WTC11 (cell line): ENCODE measurements around the gene PARD3B. TPM values are rescaled to one million over a fixed set of nuclear protein-coding genes. Genes with fewer than 3 reads are reported as not detected.

Source experiments
- ATAC-seq: fragments of 200-7000 bp; cut with Tn5 transposase; 2 replicates; pipeline ENCODE4 v1.10.0; 2021; ENCODE audit warnings: mild to moderate bottlenecking, moderate library complexity
- CTCF ChIA-PET: fragments of 300-600 bp; sonication (Branson Sonifier 250); formaldehyde crosslinking; loops from one replicate; lab custom pipeline; 2021; ENCODE audit warnings: antibody characterized with exemption; lab: Charles Lee
- POLR2A ChIA-PET: fragments of 350-600 bp; sonication (Branson Sonifier 250); formaldehyde crosslinking; loops from one replicate; lab custom pipeline; 2021; ENCODE audit warnings: antibody characterized with exemption; lab: Charles Lee
- DNase-seq: peaks from one replicate; pipeline ENCODE4 v3.0.0; 2021; ENCODE audit warnings: low spot score
- H3K27ac Mint-ChIP-seq: 2 replicates; pipeline ENCODE4 v1.8.0; 2021; ENCODE audit warnings: mixed read lengths
- H3K27me3 Mint-ChIP-seq: 2 replicates; pipeline ENCODE4 v1.8.0; 2021; ENCODE audit warnings: low read depth, mild to moderate bottlenecking, moderate library complexity, mixed read lengths
- H3K36me3 Mint-ChIP-seq: 2 replicates; pipeline ENCODE4 v1.8.0; 2021; ENCODE audit warnings: mixed read lengths
- H3K4me1 Mint-ChIP-seq: 2 replicates; pipeline ENCODE4 v1.8.0; 2022; ENCODE audit warnings: mixed read lengths
- H3K4me3 Mint-ChIP-seq: 2 replicates; pipeline ENCODE4 v1.8.0; 2021; ENCODE audit warnings: mild to moderate bottlenecking, moderate library complexity, mixed read lengths
- H3K9me3 Mint-ChIP-seq: 2 replicates; pipeline ENCODE4 v1.8.0; 2021; ENCODE audit warnings: mixed read lengths
- E2F4 ChIP-seq: sonication (generic); formaldehyde crosslinking; IDR thresholded peaks from 2 replicates; pipeline ENCODE4 v1.8.1; 2022; ENCODE audit warnings: low read depth, mild to moderate bottlenecking, moderate library complexity, missing genetic modification reagents, borderline replicate concordance
- RELA ChIP-seq: sonication (generic); formaldehyde crosslinking; IDR thresholded peaks from 2 replicates; pipeline ENCODE4 v1.8.1; 2022; ENCODE audit warnings: missing genetic modification reagents, mild to moderate bottlenecking, borderline replicate concordance
- STAT6 ChIP-seq: sonication (generic); formaldehyde crosslinking; conservative IDR thresholded peaks from 2 replicates; pipeline ENCODE4 v1.8.1; 2023; ENCODE audit warnings: mild to moderate bottlenecking, low read depth, missing genetic modification reagents, moderate library complexity
- TEAD1 ChIP-seq: sonication (generic); formaldehyde crosslinking; IDR thresholded peaks from 2 replicates; pipeline ENCODE4 v1.8.0; 2022; ENCODE audit warnings: mild to moderate bottlenecking, missing genetic modification reagents
- ZNF425 ChIP-seq: fragments of 250-450 bp; sonication (Bioruptor Pico); conservative IDR thresholded peaks from 2 replicates; pipeline ENCODE4 v1.9.0; 2021; ENCODE audit warnings: mild to moderate bottlenecking
- ZNF532 ChIP-seq: fragments of 250-450 bp; sonication (Bioruptor Pico); IDR thresholded peaks from 2 replicates; pipeline ENCODE4 v1.9.0; 2021; ENCODE audit warnings: mild to moderate bottlenecking, borderline replicate concordance
- ZNF671 ChIP-seq: fragments of 250-450 bp; sonication (Bioruptor Pico); IDR thresholded peaks from 2 replicates; pipeline ENCODE4 v1.8.0; 2021; ENCODE audit warnings: mild to moderate bottlenecking
- total RNA-seq: library from RNA; stranded (reverse); gene quantifications from 3 replicates; pipeline ENCODE4 v1.2.3, GENCODE V29; 2021

Gene PARD3B
- total RNA-seq, 1 experiment from 2014 or later, result 5.6 TPM

- H3K4me1 Mint-ChIP-seq, result 0 out of 2 replicates have a peak, but pooled peaks cover 3% of the 10 kb centered on the region
Observed at GRCh38 chr2:204706939-204707338, 161.7 kb downstream of the PARD3B start.

More at GRCh38 chr2:204706939-204707338, 161.7 kb downstream of the PARD3B start:
- no peaks in the 10 kb centered on the region for H3K27me3 Mint-ChIP-seq
- TF ChIP-seq ZNF532 (CRISPR knock-in tag), result no peak
- no peak for TF ChIP-seq STAT6
- no peak for TF ChIP-seq TEAD1
- no peak for TF ChIP-seq RELA (CRISPR knock-in tag)
- TF ChIP-seq ZNF425 (CRISPR knock-in tag), result no peak
- no peak for TF ChIP-seq E2F4 (CRISPR knock-in tag)
- no peak for TF ChIP-seq ZNF671
- no peak overlapping the region for H3K4me3 Mint-ChIP-seq
- no peaks in the 10 kb centered on the region for H3K36me3 Mint-ChIP-seq
- H3K9me3 Mint-ChIP-seq, result no peaks in the 10 kb centered on the region
- DNase-seq, result no peak
- no peak for ATAC-seq
- ChIA-PET POLR2A (no interaction called here), CTCF (no interaction called here)
- H3K27ac Mint-ChIP-seq, result no peak overlapping the region
